Ovary (tissue), 3 donors: ENCODE results near the gene TNFRSF21.

Experiments used
- CTCF ChIP-seq, 3 donors: fragments of 450-650 bp in 2 of 3; fragments of 200-600 bp in 1 of 3; IDR thresholded peaks; one replicate each; pipeline versions ENCODE4 v1.5.1 to v1.8.0; 2016 to 2022; ENCODE audit warnings: antibody characterized with exemption in 3 of 3, mild to moderate bottlenecking in 1 of 3
- EP300 ChIP-seq: sonication (generic); formaldehyde crosslinking; IDR thresholded peaks from one replicate; pipeline ENCODE4 v1.6.1; 2017; ENCODE audit warnings: antibody characterized with exemption
- POLR2A ChIP-seq: fragments of 450-650 bp; IDR thresholded peaks from one replicate; pipeline ENCODE4 v1.6.1; 2017; ENCODE audit warnings: antibody characterized with exemption, mild to moderate bottlenecking, moderate library complexity
- donor health status: DM: no; HTN: no; CAD: no.

GRCh38 chr6:47230579-47230978 is 79.1 kb downstream of the TNFRSF21 start:
- TF ChIP-seq CTCF (IDR thresholded peaks at IDR 0.05): no peak
- no peak for TF ChIP-seq POLR2A
- no peak for TF ChIP-seq EP300
